ENCODE results near the gene DHODH. TPM values are rescaled to one million over a fixed set of nuclear protein-coding genes. Genes with fewer than 3 reads are reported as not detected.

Gene DHODH
- total RNA-seq, 4 donors from 2014 or later, result 8.2 to 12.0 (median 9.3) TPM

GRCh38 chr16:71966932-71967331, 41.6 kb upstream of the DHODH start:
- Histone ChIP-seq H3K4me1 (no peaks in the 10 kb centered on the region), H3K9me3 (no peaks in the 10 kb centered on the region), H3K36me3 (no peaks in the 10 kb centered on the region), H3K27me3 (no peaks in the 10 kb centered on the region), H3K27ac (no peak overlapping the region), H3K4me3 (no peak overlapping the region)
- 32 to 36% methylated on average over 4 of the region's 4 CpGs for WGBS, 2 donors
- no peak for DNase-seq (ENCODE audit: low spot score in 2 of 2)
- TF ChIP-seq CTCF (IDR thresholded peaks at IDR 0.05) (no peak), POLR2A (IDR thresholded peaks at IDR 0.05) (no peak), EP300 (IDR thresholded peaks at IDR 0.05) (no peak)

- Histone ChIP-seq H3K9me3 (no peaks in the 10 kb centered on the region), H3K27ac (no peak overlapping the region), H3K36me3 (no peaks in the 10 kb centered on the region), H3K4me1 (no peaks in the 10 kb centered on the region), H3K27me3 (no peaks in the 10 kb centered on the region), H3K4me3 (no peak overlapping the region)
- TF ChIP-seq EP300 (IDR thresholded peaks at IDR 0.05) (no peak), POLR2A (IDR thresholded peaks at IDR 0.05) (no peak), CTCF (IDR thresholded peaks at IDR 0.05) (no peak)
- no peak for DNase-seq (ENCODE audit: low spot score in 2 of 2)
- 91 to 95% methylated on average over 2 of the region's 2 CpGs for WGBS, 2 donors
These were observed 39.2 kb upstream of the DHODH start for GRCh38 chr16:71969353-71969752.

GRCh38 chr16:71971571-71971970, 37.0 kb upstream of the DHODH start:
- Histone ChIP-seq H3K36me3 (no peaks in the 10 kb centered on the region), H3K4me1 (no peaks in the 10 kb centered on the region), H3K27ac (no peak overlapping the region), H3K27me3 (no peaks in the 10 kb centered on the region), H3K9me3 (no peaks in the 10 kb centered on the region), H3K4me3 (no peak overlapping the region)
- WGBS, 2 donors, result 75 to 93% methylated on average over 4 of the region's 4 CpGs
- DNase-seq (ENCODE audit: low spot score in 2 of 2), result no peak
- no peak for TF ChIP-seq POLR2A (IDR thresholded peaks at IDR 0.05)
- no peak for TF ChIP-seq EP300 (IDR thresholded peaks at IDR 0.05)
- TF ChIP-seq CTCF (IDR thresholded peaks at IDR 0.05), result no peak

GRCh38 chr16:71972356-71972755, 36.2 kb upstream of the DHODH start:
- 82 to 92% methylated on average over 3 of the region's 3 CpGs for WGBS, 2 donors
- DNase-seq (ENCODE audit: low spot score in 2 of 2), result no peak
- Histone ChIP-seq H3K4me1 (no peaks in the 10 kb centered on the region), H3K36me3 (no peaks in the 10 kb centered on the region), H3K9me3 (no peaks in the 10 kb centered on the region), H3K27ac (no peak overlapping the region), H3K27me3 (no peaks in the 10 kb centered on the region), H3K4me3 (no peak overlapping the region)
- TF ChIP-seq CTCF (IDR thresholded peaks at IDR 0.05) (no peak), POLR2A (IDR thresholded peaks at IDR 0.05) (no peak), EP300 (IDR thresholded peaks at IDR 0.05) (no peak)

GRCh38 chr16:71973001-71973400, 35.5 kb upstream of the DHODH start:
- H3K4me1 ChIP-seq, result no peaks in the 10 kb centered on the region
- no peak for DNase-seq (ENCODE audit: low spot score in 2 of 2)
- H3K4me3 ChIP-seq, result no peak overlapping the region
- no peak overlapping the region for H3K27ac ChIP-seq
- H3K9me3 ChIP-seq, result no peaks in the 10 kb centered on the region
- no peaks in the 10 kb centered on the region for H3K36me3 ChIP-seq
- 74 to 77% methylated on average over 9 of the region's 9 CpGs for WGBS, 2 donors
- TF ChIP-seq POLR2A (IDR thresholded peaks at IDR 0.05) (no peak), EP300 (IDR thresholded peaks at IDR 0.05) (no peak), CTCF (IDR thresholded peaks at IDR 0.05) (no peak)
- no peaks in the 10 kb centered on the region for H3K27me3 ChIP-seq

All from tibial nerve (tissue), 4 donors.